H1 (cell line): ENCODE results near the gene C1S. TPM values are rescaled to one million over a fixed set of nuclear protein-coding genes. Genes with fewer than 3 reads are reported as not detected.

ENCODE experiments used
- CHD1 ChIP-seq: IDR thresholded peaks from 2 replicates; pipeline ENCODE4 v1.6.1; 2012; ENCODE audit warnings: low read depth, low read length, improper control_type of control experiment
- GTF2F1 ChIP-seq: IDR thresholded peaks from 2 replicates; pipeline ENCODE4 v1.6.1; 2012; ENCODE audit warnings: low read depth, low read length, improper control_type of control experiment, borderline replicate concordance
- MAFK ChIP-seq: IDR thresholded peaks from 2 replicates; pipeline ENCODE4 v1.6.1; 2012; ENCODE audit warnings: low read depth, mild to moderate bottlenecking, improper control_type of control experiment, low read length
- POU5F1 ChIP-seq: IDR thresholded peaks from 2 replicates; pipeline ENCODE4 v1.6.1; 2011; ENCODE audit warnings: low read depth, mild to moderate bottlenecking, low read length, moderate library complexity
- polyA plus RNA-seq, 7 experiments: library from polyadenylated mRNA; depleted of rRNA in 3 of 7; stranded (reverse) in 5 of 7; unstranded in 2 of 7; fragments of >200 nt in 5 of 7; fragments of 200-250 nt in 2 of 7; gene quantifications; 1 replicate in 5 of 7; 2 replicates in 1 of 7; 4 replicates in 1 of 7; pipeline versions ENCODE4 v1.2.1 to v1.2.3, GENCODE V29; 2011 to 2013; ENCODE audit warnings: missing spikeins in 2 of 7, mixed read lengths in 2 of 7
- total RNA-seq: library from RNA; stranded (reverse); fragmentation: NEBNext Ultra II Directional; extraction: Animal tissue kit (Norgen Biotek cat#: 25700); gene quantifications from 2 replicates; pipeline ENCODE4 v1.2.1, GENCODE V29; 2021
- TF ChIP-seq, protein P1 (sequence below): IDR thresholded peaks from 2 replicates; pipeline ENCODE4 v1.6.1; 2012; ENCODE audit warnings: inconsistent platforms

Gene C1S
- total and polyA plus RNA-seq, 2 of the 8 experiments (the other 6 are each of a cell fraction or from before 2014, with no cell fraction given): 4.4 to 7.3 TPM

GRCh38 chr12:7078163-7078562, 17.6 kb downstream of the C1S start (continued):
- TF ChIP-seq GTF2F1 (no peak), POU5F1 (no peak), CHD1 (no peak), MAFK (no peak)
- TF ChIP-seq, protein P1, sequence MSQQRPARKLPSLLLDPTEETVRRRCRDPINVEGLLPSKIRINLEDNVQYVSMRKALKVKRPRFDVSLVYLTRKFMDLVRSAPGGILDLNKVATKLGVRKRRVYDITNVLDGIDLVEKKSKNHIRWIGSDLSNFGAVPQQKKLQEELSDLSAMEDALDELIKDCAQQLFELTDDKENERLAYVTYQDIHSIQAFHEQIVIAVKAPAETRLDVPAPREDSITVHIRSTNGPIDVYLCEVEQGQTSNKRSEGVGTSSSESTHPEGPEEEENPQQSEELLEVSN: no peak
